ENCODE results near the gene ZBED4. TPM values are rescaled to one million over a fixed set of nuclear protein-coding genes. Genes with fewer than 3 reads are reported as not detected.
A peak's percentile ranks its signal among the peaks of the same experiment; 100 is the strongest.

Gene ZBED4
- total RNA-seq, 2 donors from 2014 or later = 9.6 to 17.1 TPM

DNA sequence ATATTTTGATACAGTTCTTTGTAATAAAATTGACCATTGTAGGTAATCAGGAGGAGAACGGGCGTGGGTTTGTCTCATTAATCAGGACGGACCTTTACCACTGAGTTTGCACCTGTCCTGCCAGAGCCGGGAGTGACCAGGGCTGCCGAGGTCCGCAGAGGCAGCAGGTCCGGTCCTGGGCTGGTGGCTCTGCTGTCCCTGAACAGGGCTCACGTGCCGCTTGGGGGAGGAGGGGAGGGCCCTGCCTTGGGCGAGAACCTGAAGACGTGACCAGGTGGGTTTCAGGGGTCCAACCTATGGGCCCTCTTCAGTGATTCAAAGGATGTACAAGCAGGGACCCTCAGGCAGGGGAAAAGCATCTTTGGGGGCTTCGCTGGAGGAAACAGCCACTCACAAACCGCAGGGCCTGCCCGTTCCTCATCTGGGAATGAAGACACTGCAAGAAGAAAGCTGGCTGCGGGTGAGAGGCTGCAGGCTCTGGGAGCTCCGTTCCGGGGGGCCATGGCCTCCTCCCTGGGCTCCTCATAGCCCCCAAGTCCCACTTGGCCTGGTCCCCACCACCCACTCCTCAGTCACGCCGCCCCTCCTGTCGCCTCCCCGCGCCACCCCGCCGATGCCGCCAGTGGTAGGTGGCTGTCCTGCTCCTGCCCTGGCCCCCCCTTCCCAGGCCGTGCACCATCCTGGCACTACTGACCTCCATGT lies 74.0 kb downstream of the ZBED4 start:
- intact Hi-C loops (cut with DNase I) = loop anchor here (2.0 kb wide), 1 partner anchor 103 kb away; no protein-coding TSS in a partner anchor
- ATAC-seq (no peak), DNase-seq (no peak)
- 88 to 89% methylated on average over 22 to 26 of the region's 26 CpGs for WGBS, 2 donors
- H3K4me3 ChIP-seq = no peak overlapping the region
- peaks cover 0 to 2% of the 10 kb centered on the region in 2 donors for H3K36me3 ChIP-seq (replicated peaks in 1 of 2; ENCODE audit: insufficient read depth in 1 of 2, low read depth in 2 of 2)
- H3K9me3 ChIP-seq = no peaks in the 10 kb centered on the region
- TF ChIP-seq, protein P1, sequence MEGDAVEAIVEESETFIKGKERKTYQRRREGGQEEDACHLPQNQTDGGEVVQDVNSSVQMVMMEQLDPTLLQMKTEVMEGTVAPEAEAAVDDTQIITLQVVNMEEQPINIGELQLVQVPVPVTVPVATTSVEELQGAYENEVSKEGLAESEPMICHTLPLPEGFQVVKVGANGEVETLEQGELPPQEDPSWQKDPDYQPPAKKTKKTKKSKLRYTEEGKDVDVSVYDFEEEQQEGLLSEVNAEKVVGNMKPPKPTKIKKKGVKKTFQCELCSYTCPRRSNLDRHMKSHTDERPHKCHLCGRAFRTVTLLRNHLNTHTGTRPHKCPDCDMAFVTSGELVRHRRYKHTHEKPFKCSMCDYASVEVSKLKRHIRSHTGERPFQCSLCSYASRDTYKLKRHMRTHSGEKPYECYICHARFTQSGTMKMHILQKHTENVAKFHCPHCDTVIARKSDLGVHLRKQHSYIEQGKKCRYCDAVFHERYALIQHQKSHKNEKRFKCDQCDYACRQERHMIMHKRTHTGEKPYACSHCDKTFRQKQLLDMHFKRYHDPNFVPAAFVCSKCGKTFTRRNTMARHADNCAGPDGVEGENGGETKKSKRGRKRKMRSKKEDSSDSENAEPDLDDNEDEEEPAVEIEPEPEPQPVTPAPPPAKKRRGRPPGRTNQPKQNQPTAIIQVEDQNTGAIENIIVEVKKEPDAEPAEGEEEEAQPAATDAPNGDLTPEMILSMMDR (IDR thresholded peaks at IDR 0.05) = no peak
- TF ChIP-seq POLR2A (IDR thresholded peaks at IDR 0.05) = no peak
- no peaks in the 10 kb centered on the region for H3K27me3 ChIP-seq
- H3K4me1 ChIP-seq = peaks cover 20% of the 10 kb centered on the region
- H3K27ac ChIP-seq = no peak overlapping the region

DNA sequence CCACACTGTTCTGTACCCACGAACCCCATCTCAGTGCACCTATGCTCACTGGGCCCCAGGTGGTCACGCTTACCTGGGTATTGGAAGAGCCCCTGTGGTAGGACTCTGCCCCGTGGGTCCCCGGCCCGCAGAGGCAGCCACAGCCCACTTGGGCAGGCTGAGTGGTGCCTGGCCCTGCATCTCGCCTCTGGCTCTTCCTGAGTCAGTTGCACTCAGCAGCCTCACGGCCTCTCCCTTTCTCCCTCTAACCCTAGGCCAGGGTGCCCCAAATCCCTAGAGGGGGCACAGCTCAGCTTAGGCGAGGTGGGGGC lies 74.5 kb downstream of the ZBED4 start:
- TF ChIP-seq, protein P1 (IDR thresholded peaks at IDR 0.05) = no peak
- TF ChIP-seq POLR2A (IDR thresholded peaks at IDR 0.05) = no peak
- WGBS, 2 donors = 87 to 94% methylated on average over 2 to 8 of the region's 8 CpGs
- H3K4me3 ChIP-seq = no peak overlapping the region
- DNase-seq (no peak), ATAC-seq (no peak)
- peaks cover 25% of the 10 kb centered on the region for H3K4me1 ChIP-seq
- H3K27me3 ChIP-seq = no peaks in the 10 kb centered on the region
- peaks cover 0 to 2% of the 10 kb centered on the region in 2 donors for H3K36me3 ChIP-seq (replicated peaks in 1 of 2; ENCODE audit: insufficient read depth in 1 of 2, low read depth in 2 of 2)
- H3K27ac ChIP-seq = no peak overlapping the region
- H3K9me3 ChIP-seq = no peaks in the 10 kb centered on the region
- intact Hi-C loops (cut with DNase I) = no loop called here

DNA sequence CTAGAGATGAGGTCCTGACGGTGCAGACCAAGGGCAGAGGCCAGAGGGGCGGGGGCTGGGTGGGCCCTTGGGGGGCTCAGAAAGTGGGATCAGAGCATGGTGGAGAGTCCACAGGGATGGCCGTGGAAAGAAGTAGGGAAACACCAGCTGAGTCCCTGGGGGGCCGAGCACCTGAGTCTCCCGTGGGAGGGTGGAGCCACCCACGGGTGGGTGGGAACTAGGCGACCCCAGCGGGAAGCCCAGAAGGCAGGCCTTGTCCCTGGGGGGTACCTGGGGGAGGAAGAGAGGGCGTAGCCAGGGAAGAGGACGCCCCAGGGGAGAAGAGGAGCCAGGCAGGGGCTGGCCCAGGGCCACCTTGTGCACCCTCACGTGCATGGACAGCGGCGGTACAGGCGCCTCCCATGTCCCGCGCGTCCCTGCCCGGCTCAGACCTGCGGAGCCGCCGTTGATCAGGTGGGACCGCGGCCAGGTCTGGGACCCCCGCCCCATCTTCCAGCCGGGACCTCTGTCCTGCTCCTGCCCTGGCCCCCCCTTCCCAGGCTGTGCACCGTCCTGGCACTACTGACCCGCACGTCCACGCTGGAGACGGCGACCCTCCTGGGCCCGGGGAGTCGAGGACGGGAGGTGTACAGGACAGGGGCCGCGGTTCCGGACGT lies 75.0 kb downstream of the ZBED4 start:
- Histone ChIP-seq H3K4me3 (no peak overlapping the region), H3K27ac (no peak overlapping the region), H3K36me3 (replicated peaks in 1 of 2; ENCODE audit: insufficient read depth in 1 of 2, low read depth in 2 of 2) (peaks cover 0 to 2% of the 10 kb centered on the region in 2 donors), H3K9me3 (no peaks in the 10 kb centered on the region), H3K27me3 (no peaks in the 10 kb centered on the region), H3K4me1 (peaks cover 30% of the 10 kb centered on the region)
- intact Hi-C loops (cut with DNase I) = no loop called here
- WGBS, 2 donors = 29 to 44% methylated on average over 14 to 31 of the region's 38 CpGs
- TF ChIP-seq, protein P1 (IDR thresholded peaks at IDR 0.05) = no peak
- TF ChIP-seq POLR2A (IDR thresholded peaks at IDR 0.05) = no peak
- DNase-seq (no peak), ATAC-seq (no peak)

DNA sequence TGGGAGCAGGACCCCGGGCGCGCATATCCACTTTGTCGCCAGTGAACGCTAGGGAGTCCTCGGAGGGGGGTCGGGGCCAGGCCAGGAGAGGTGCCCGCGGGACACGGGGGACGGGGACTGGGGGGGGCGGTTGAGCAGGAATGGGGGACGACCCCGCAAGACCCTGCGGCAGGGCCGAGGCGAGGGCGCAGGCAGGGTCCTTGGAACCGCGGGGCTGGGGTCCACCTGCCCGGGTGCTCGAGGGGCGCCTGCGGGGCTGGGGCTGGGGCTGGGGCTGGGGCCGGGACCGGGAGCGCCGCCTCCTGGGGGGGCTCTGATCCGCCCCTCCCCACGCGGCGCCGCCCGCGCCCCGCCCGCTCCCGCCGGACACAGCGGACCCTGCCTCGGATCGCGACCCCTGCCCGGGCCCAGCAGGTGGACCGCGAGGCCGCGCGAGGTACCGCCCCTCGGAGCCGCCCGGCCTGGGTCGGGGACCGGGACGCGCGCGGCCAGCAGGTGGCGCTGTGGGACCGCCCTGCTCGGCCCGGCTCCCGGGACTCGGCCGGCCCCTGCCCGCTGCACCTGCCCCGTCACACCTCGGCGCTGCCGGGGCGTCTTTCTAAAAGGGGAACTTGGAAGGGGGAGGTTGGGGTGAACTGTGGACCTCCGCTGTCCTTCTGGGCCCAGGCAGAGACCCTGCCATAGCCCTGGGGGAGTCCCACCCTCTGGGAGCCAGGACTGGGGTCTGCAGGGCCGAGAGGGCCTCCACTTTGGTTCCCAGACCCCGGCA lies 75.8 kb downstream of the ZBED4 start:
- DNase-seq = peak in 3 of 4 donors; percentile 76 to 79 (median 76)
- Histone ChIP-seq H3K4me3 (no peak overlapping the region), H3K4me1 (peaks cover 38% of the 10 kb centered on the region), H3K27me3 (no peaks in the 10 kb centered on the region), H3K36me3 (replicated peaks in 1 of 2; ENCODE audit: insufficient read depth in 1 of 2, low read depth in 2 of 2) (peaks cover 0 to 2% of the 10 kb centered on the region in 2 donors), H3K27ac (no peak overlapping the region), H3K9me3 (no peaks in the 10 kb centered on the region)
- WGBS, 2 donors = 2 to 11% methylated on average over 6 to 62 of the region's 75 CpGs
- ATAC-seq = peak; percentile 59
- TF ChIP-seq, protein P1 (IDR thresholded peaks at IDR 0.05) = peak; percentile 37 to 99 (median 94)
- no peak for TF ChIP-seq POLR2A (IDR thresholded peaks at IDR 0.05)
- intact Hi-C loops (cut with DNase I) = no loop called here

Measured in body of pancreas (tissue), 4 donors.